Esophagus squamous epithelium (tissue), 5 donors: ENCODE results near the gene ZFP91. TPM values are rescaled to one million over a fixed set of nuclear protein-coding genes. Genes with fewer than 3 reads are reported as not detected.

Source experiments
- DNase-seq: peaks from one replicate; lab custom pipeline; 2025; lab: John Stamatoyannopoulos, UW
- H3K27ac ChIP-seq, 4 donors: fragments of 200-600 bp; sonication (generic); one replicate each; pipeline ENCODE4 v1.5.1; 2016 to 2019; ENCODE audit warnings: mild to moderate bottlenecking in 1 of 4
- H3K27me3 ChIP-seq, 4 donors: fragments of 200-600 bp; sonication (generic); 1 replicate in 3 of 4; 2 replicates in 1 of 4; pipeline versions ENCODE4 v1.5.1 to v1.6.0; 2017 to 2021; ENCODE audit warnings: antibody characterized with exemption in 1 of 4
- H3K36me3 ChIP-seq, 3 donors: fragments of 200-600 bp; sonication (generic); one replicate each; pipeline ENCODE4 v1.5.1; 2016 to 2019
- H3K4me1 ChIP-seq, 3 donors: fragments of 200-600 bp; sonication (generic); one replicate each; pipeline ENCODE4 v1.5.1; 2017 to 2019
- H3K4me3 ChIP-seq, 4 donors: fragments of 200-600 bp; sonication (generic); 1 replicate in 3 of 4; 2 replicates in 1 of 4; pipeline ENCODE4 v1.5.1; 2016 to 2019; ENCODE audit warnings: mild to moderate bottlenecking in 2 of 4, moderate library complexity in 1 of 4
- H3K9me3 ChIP-seq, 3 donors: fragments of 200-600 bp; sonication (generic); one replicate each; pipeline ENCODE4 v1.5.1; 2016 to 2019
- POLR2A ChIP-seq, 4 donors: fragments of 450-650 bp; IDR thresholded peaks; one replicate each; pipeline ENCODE4 v1.6.1; 2017; ENCODE audit warnings: antibody characterized with exemption in 4 of 4, mild to moderate bottlenecking in 4 of 4, moderate library complexity in 3 of 4
- WGBS, 2 donors: methylation state at CpG; one replicate each; pipeline ENCODE4 v1.1.5; 2018; 5-methylcytosine and 5-hydroxymethylcytosine counted together
- intact Hi-C: fragments of 100-400 bp; cut with DNase I; formaldehyde crosslinking; loops from one replicate; pipeline ENCODE4 v1.15.0; 2022
- total RNA-seq, 4 donors: library from RNA; depleted of rRNA; stranded (reverse); fragments of >200 nt; gene quantifications; one replicate each; pipeline ENCODE4 v1.1.0, GENCODE V29; 2016
- TF ChIP-seq, protein P1 (sequence below), 6 experiments: fragments of 450-650 bp in 4 of 6; fragments of 200-600 bp in 2 of 6; sonication (generic) in 2 of 6; IDR thresholded peaks; one replicate each; pipeline ENCODE4 v1.5.1; 2016 to 2019; ENCODE audit warnings: antibody characterized with exemption in 6 of 6, mild to moderate bottlenecking in 4 of 6, moderate library complexity in 4 of 6
- donor health status: DM: yes; HTN: yes; CAD: no.

ZFP91 gene
- total RNA-seq, 4 donors from 2014 or later, result 26.6 to 48.6 (median 40.5) TPM

DNA sequence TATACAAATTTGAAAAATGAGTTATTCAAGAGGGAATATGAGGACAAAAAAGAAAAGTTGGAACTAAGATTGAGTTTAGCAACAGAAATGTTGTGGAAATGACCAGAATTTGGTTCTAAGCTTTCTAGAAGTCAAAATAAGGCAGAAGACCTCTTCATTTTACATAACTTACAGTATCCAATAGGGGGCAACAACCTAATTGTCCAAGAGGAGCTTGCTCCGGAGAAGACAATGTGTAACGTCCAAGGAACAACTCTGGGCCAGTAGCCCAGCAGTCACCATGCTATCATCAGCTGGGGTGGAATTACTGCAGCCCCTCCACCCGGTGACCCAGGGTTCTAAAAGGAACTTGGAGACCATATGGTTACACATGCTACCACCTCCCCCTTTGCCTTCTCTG, 57.7 kb downstream of the ZFP91 start:
- Histone ChIP-seq H3K36me3 (no peaks in the 10 kb centered on the region), H3K27ac (no peak overlapping the region), H3K4me3 (no peak overlapping the region), H3K4me1 (peaks cover 0 to 5% (median 0%) of the 10 kb centered on the region in 3 donors), H3K27me3 (no peaks in the 10 kb centered on the region), H3K9me3 (no peaks in the 10 kb centered on the region)
- 69 to 80% methylated on average over 3 of the region's 3 CpGs for WGBS, 2 donors
- intact Hi-C loops, result no loop called here
- DNase-seq, result no peak
- no peak for TF ChIP-seq POLR2A (IDR thresholded peaks at IDR 0.05)
- TF ChIP-seq, protein P1, sequence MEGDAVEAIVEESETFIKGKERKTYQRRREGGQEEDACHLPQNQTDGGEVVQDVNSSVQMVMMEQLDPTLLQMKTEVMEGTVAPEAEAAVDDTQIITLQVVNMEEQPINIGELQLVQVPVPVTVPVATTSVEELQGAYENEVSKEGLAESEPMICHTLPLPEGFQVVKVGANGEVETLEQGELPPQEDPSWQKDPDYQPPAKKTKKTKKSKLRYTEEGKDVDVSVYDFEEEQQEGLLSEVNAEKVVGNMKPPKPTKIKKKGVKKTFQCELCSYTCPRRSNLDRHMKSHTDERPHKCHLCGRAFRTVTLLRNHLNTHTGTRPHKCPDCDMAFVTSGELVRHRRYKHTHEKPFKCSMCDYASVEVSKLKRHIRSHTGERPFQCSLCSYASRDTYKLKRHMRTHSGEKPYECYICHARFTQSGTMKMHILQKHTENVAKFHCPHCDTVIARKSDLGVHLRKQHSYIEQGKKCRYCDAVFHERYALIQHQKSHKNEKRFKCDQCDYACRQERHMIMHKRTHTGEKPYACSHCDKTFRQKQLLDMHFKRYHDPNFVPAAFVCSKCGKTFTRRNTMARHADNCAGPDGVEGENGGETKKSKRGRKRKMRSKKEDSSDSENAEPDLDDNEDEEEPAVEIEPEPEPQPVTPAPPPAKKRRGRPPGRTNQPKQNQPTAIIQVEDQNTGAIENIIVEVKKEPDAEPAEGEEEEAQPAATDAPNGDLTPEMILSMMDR (IDR thresholded peaks at IDR 0.05), result no peak

DNA sequence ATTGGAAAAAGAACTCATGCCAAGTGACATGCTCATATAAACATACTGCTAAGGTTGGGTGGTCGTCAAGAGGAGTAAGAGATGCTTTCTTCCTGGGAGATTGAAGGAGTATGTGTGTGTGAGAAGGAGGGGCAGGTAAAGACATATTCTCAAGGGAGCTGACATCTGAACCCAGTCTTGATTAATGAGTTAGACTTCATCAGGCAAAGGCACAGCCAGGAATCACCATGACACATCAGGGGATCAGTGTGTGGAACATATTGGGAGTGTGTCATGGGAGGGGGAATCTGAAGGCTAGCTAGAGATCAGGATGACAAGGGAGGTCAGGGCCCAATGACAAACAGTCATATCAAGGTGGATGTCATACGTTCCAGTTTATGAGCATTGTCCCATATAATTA, 58.5 kb downstream of the ZFP91 start:
- intact Hi-C loops, result no loop called here
- Histone ChIP-seq H3K4me3 (no peak overlapping the region), H3K27me3 (no peaks in the 10 kb centered on the region), H3K27ac (no peak overlapping the region), H3K4me1 (peaks cover 0 to 5% (median 0%) of the 10 kb centered on the region in 3 donors), H3K9me3 (no peaks in the 10 kb centered on the region), H3K36me3 (no peaks in the 10 kb centered on the region)
- no peak for DNase-seq
- TF ChIP-seq, protein P1 (IDR thresholded peaks at IDR 0.05), result no peak
- TF ChIP-seq POLR2A (IDR thresholded peaks at IDR 0.05), result no peak
- WGBS, 2 donors, result 41% methylated on average over 2 of the region's 2 CpGs

DNA sequence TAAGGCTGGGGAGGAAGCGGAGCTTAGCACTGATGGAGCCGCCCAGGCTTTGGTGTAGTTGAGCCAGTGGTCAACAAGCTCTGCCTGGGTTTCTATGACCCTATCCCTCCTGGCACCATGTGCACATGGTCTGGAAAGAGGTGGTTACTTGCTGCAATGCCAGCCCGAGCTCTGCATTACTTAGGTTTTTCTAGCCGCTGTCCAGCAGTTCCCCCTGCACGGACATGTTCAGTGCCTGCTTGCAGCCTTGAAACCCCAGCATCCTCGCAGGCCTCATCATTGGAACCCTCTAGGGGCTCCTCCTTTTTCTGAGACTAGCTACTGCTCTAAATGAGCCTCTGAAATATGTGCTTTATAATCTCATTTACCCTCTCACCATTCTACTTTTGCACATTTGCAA, 60.2 kb downstream of the ZFP91 start:
- intact Hi-C loops, result no loop called here
- Histone ChIP-seq H3K27ac (no peak overlapping the region), H3K9me3 (no peaks in the 10 kb centered on the region), H3K27me3 (no peaks in the 10 kb centered on the region), H3K4me3 (no peak overlapping the region), H3K36me3 (no peaks in the 10 kb centered on the region), H3K4me1 (peaks cover 0 to 5% (median 0%) of the 10 kb centered on the region in 3 donors)
- TF ChIP-seq POLR2A (IDR thresholded peaks at IDR 0.05), result no peak
- TF ChIP-seq, protein P1 (IDR thresholded peaks at IDR 0.05), result no peak
- 76 to 91% methylated on average over 5 to 6 of the region's 6 CpGs for WGBS, 2 donors
- no peak for DNase-seq

DNA sequence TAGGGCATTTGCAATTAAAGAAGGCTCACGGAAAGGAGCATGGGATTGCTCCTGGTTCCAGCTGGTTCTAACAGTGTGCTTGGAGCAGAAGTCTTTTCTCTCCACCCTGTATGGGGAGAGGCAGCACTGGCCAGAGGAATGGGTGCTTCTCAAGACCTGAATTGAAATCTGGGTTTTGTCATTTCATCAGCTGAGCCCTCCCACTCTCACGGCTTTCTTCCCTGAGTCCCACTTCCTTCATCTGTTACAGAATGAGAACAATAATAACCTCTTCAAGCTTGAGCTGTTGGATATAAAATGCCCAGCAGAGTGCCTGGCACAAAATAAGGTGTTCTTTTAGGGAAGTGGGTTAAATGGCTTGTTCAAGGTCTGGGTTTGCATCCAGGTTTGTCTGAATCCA, 60.8 kb downstream of the ZFP91 start:
- H3K27ac ChIP-seq, result no peak overlapping the region
- WGBS, 2 donors, result 48 to 83% methylated on average over 2 of the region's 2 CpGs
- intact Hi-C loops, result no loop called here
- no peak for DNase-seq
- no peak overlapping the region for H3K4me3 ChIP-seq
- no peaks in the 10 kb centered on the region for H3K9me3 ChIP-seq
- H3K27me3 ChIP-seq, result no peaks in the 10 kb centered on the region
- TF ChIP-seq, protein P1 (IDR thresholded peaks at IDR 0.05), result no peak
- no peak for TF ChIP-seq POLR2A (IDR thresholded peaks at IDR 0.05)
- peaks cover 0 to 5% (median 0%) of the 10 kb centered on the region in 3 donors for H3K4me1 ChIP-seq
- no peaks in the 10 kb centered on the region for H3K36me3 ChIP-seq

DNA sequence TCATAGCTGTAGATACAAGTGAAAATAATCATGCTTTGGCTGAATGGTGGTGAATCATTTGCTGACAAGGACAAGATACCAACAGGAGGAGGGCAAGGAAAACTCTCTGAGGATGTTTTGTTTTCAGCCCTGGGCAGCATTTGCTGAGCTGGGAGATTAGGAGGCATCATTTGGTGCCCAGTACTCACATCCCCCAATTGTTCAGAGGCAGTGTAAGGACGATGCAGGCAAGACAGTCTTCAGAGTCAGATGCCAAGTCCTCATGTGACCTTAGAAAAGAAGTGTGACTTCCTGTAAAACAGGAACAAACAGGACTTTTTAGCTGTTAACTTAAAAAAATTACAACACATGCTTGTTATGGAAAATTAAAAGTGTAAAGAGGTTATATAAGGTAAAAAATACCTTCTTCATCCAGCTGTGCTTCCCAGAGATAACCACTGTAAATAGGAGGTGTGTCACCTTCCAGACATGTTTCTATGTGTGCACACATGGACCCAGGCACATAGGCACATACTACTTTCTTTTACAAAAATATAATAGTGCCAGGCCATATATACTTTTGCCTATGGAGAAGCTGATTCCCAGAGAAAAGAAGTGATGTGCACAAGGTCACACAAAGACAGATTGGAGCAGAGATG, 61.6 kb downstream of the ZFP91 start:
- no peak overlapping the region for H3K27ac ChIP-seq
- intact Hi-C loops, result no loop called here
- DNase-seq, result no peak

More for the DNA sequence above, 61.6 kb downstream of the ZFP91 start:
- Histone ChIP-seq H3K4me1 (peaks cover 0 to 5% (median 0%) of the 10 kb centered on the region in 3 donors), H3K36me3 (no peaks in the 10 kb centered on the region), H3K27me3 (no peaks in the 10 kb centered on the region), H3K9me3 (peaks cover 0 to 3% (median 2%) of the 10 kb centered on the region in 3 donors), H3K4me3 (no peak overlapping the region)
- 0% methylated on average over 1 of the region's 1 CpG for WGBS, 2 donors
- TF ChIP-seq, protein P1 (IDR thresholded peaks at IDR 0.05), result no peak
- TF ChIP-seq POLR2A (IDR thresholded peaks at IDR 0.05), result no peak
